COLO829 (cell line): ENCODE results near the gene EVC.
"Not testable (repeated sequence)": the region's sequence is repeated elsewhere in the genome, so short reads cannot be mapped to it uniquely, and the experiment has no call there.

Experiments used
- DNase-seq: peaks from one replicate; pipeline ENCODE4 v3.0.0; 2012; ENCODE audit warnings: low spot score

Gene EVC

DNA sequence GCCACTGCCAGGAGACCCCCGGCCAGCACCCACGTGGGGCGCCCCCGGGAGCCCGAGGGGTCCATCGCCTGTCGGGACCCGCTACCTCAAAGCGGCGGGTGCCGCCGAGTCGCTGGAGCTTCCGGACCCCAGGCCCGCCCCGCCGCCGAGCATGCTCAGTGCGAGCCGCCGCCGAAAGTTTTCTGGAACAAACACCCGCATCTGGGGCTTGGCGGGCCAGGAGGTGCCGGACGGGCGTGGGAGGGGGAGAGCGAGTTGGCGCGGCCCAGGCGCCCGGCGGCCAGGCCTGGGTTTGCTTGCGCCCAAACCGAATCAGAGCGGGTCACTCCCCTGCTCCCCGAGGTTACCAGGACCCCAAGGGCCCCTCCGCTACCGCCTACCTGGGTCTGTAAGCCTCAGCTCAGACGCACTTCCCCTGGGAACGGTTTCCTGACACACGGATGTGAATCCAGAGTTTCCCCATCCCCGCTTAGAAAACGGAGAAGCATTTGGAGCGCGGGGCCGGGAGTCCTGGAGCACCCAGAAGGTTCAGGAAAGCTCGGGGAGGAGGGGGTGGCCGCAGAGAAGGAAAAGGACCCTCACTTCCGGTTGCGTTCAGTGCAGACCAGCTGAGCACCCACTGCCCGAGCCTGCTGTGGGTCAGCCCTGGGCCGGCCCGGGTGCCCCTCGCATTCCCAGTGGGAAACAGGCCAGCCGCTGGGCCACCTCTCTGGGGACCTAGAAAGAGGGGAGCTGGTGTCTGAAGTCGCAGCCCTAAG is 2.4 kb upstream of the EVC start, which contains the start of gene EVC2:
Gene EVC2, minus strand, starts transcription at position 111 of the 758 bp plus-strand sequence. Its CDS starts 46 bp downstream, at position 65.
- no peak for DNase-seq

- no peak for DNase-seq
Measured at GRCh38 chr4:5709207-5709575, 1.8 kb upstream of the EVC start.

GRCh38 chr4:5710065-5710960 is 688 bp upstream of the EVC start:
- DNase-seq: peak; percentile 8

DNA sequence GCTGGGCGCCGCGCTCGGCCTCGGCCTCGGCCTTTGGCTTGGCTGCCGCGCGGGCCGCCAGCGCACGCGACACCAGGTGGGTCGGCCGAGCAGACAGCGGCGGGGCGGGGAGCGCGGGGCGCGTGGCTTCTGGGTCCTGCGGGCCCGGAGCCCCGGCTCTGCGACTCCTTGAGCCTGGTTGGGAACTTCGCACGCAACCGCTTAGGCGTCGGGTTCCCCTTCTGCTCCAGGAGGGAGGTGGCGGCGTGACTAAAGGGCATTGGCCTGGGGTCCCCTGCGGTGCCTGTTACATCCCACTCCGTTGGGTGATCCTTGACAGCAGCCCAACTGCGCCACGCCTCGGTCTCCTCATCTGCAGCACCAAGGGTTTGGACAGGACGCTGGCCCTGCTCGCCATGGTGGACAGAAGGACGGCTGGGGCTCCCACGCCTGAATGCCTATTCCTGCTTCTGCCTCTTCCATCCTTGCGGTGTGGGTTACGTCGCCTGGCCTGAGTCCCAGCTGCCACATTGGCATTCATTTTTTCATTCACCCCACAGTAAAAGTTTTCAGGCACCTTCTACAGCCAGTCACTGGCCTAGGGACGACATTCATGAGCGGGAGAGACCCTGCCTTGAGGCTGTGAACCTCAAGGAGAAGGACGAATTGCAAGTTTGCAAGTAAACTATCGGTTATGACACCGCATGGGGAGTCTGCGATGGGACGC is 631 bp downstream of the EVC start:
- peak; percentile 2 for DNase-seq

- no peak for DNase-seq
Measured at GRCh38 chr4:5712517-5712916, 1.5 kb downstream of the EVC start.

GRCh38 chr4:5712931-5713330 is 1.9 kb downstream of the EVC start:
- DNase-seq: no peak

GRCh38 chr4:5713861-5714260 is 2.9 kb downstream of the EVC start:
- no peak for DNase-seq

DNA sequence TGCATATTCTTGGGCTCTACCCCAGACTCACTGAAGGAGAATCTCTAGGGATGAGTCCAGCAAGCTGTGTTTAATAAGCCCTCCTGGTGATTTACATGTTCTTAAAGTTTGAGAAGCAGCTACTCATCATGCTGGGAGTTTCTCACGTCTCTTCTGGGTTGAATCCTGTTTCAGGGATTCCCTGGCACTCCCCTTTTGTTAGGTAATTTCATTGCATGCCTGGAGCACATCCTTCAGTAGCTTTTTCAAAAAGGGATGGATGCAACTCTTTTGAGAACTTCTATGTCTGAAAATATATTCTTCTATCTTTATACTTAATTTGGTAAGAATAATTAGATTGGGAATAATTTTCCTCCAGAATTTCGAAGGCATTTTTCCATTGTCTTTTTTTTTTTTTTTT is 4.4 kb downstream of the EVC start:
- DNase-seq: no peak

DNA sequence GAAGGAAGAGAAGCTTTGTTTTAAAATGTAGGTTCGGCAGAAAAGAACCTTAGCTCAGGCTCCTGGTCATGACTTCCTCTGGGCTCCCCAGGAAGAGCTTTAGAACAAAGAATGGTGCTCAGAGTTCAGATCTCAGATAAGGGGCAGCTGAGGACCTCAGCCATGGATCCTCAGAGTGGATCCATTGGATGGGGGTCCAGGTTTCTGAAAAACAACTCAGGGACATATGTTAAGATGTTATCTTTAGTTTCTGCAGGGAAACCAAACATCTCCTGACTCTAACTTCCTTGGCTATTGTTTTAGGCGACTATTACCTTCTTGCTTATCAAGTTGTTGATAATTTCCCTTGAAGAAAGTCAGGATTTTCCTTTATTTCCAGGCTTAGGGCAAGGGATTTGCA is 5.4 kb downstream of the EVC start:
- DNase-seq: no peak

GRCh38 chr4:5717449-5718158 is 6.6 kb downstream of the EVC start:
- no peak for DNase-seq

GRCh38 chr4:5718411-5718810 is 7.4 kb downstream of the EVC start:
- DNase-seq: no peak

- no peak for DNase-seq
Measured at GRCh38 chr4:5719350-5720055, 8.5 kb downstream of the EVC start.

GRCh38 chr4:5720157-5720850 is 9.3 kb downstream of the EVC start:
- no peak for DNase-seq

GRCh38 chr4:5720980-5721379 is 10.0 kb downstream of the EVC start:
- DNase-seq: no peak

- DNase-seq: no peak
Measured at GRCh38 chr4:5721923-5722322, 10.9 kb downstream of the EVC start.

DNA sequence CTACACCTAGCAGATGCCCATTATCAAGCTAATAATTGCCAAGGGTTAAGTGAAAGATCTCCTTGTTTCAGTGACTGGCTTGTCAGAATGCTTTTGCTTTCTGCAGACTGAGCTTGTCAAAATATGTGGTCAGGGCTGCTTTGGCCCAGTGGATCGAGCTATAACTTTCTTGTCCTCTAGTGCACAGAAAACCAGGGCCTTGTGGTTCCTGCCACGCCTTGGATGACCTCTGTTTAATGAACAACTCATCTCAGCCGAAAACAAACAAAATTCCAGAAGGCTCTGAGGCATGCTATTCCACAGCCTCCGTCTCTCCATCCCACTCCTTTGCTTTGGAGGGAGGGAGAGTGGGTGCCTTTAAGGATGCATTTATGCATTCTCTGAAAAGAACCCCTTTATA is 11.3 kb downstream of the EVC start:
- no peak for DNase-seq

DNA sequence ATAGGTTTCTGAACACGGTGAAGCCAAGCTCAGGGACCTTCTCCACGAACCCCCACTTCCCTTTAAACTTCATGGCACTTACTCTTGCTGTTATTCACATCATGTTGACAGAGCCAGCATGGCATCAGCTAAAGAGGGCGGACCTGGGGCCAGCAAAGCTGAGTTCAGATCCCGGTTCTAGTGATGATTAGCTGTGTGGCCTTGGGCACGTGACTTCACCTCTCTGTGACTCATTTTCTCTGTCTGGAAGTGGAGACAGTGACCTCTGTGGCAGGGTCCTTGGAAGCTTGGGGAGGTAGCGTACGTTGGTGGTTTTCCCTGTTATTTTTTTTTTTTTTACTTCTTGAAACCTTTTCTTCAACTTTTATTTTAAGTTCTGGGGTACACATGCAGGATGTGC is 13.4 kb downstream of the EVC start:
- DNase-seq: no peak

- not testable (repeated sequence) for DNase-seq
Measured at GRCh38 chr4:5728412-5728811, 17.4 kb downstream of the EVC start.

GRCh38 chr4:5730436-5730835 is 19.4 kb downstream of the EVC start:
- DNase-seq: no peak
